Cardiac septum (tissue), 1 donor: Measurements from ENCODE around the gene NGB. TPM values are rescaled to one million over a fixed set of nuclear protein-coding genes. Genes with fewer than 3 reads are reported as not detected.

Experiments used
- microRNA-seq: library from miRNA; unstranded; fragments of <30 nt; microRNA quantifications from one replicate; pipeline ENCODE4 v1.2.0, GENCODE V29; 2020
- total RNA-seq: library from RNA; stranded (reverse); fragmentation: NEBNext Ultra II Directional; extraction: Animal tissue kit (Norgen Biotek cat#: 25700); gene quantifications from one replicate; pipeline ENCODE4 v1.2.1, GENCODE V29; 2021
- donor health status: DM: no; HTN: no; CAD: no.

NGB gene
- total RNA-seq, 1 donor from 2014 or later = not detected

Small RNAs within 50 kb of the gene (microRNA-seq; reads per million reads assigned to microRNA genes)
- gene MIR1260A = not detected

Other genes with a start within 250 kb of the NGB start
- gene IRF2BPL, start 242.5 kb downstream of the NGB start, total RNA-seq = 46.0 TPM
- gene CIPC, start 172.9 kb downstream of the NGB start, total RNA-seq = 45.9 TPM
- gene ZDHHC22, start 129.4 kb downstream of the NGB start, total RNA-seq = not detected
- 0.46 TPM for gene TMEM63C, start 89.4 kb downstream of the NGB start, total RNA-seq
- 19.9 TPM for gene POMT2, start 49.7 kb upstream of the NGB start, total RNA-seq
- 10.9 TPM for gene GSTZ1, start 49.8 kb upstream of the NGB start, total RNA-seq
- gene TMED8, start 105.9 kb upstream of the NGB start, total RNA-seq = 5.6 TPM
- gene SAMD15, start 106.2 kb upstream of the NGB start, total RNA-seq = 0.11 TPM
- not detected for gene NOXRED1, start 152.3 kb upstream of the NGB start, total RNA-seq
- gene VIPAS39, start 186.4 kb upstream of the NGB start, total RNA-seq = 12.5 TPM
- gene AHSA1, start 186.9 kb upstream of the NGB start, total RNA-seq = 138 TPM
- not detected for gene ISM2, start 227.6 kb upstream of the NGB start, total RNA-seq